ENCODE data around the gene P2RX4. TPM values are rescaled to one million over a fixed set of nuclear protein-coding genes. Genes with fewer than 3 reads are reported as not detected.

The P2RX4 gene
- total and polyA plus RNA-seq, 2 of the 4 experiments (the other 2 are of a cell fraction) = 9.5 to 12.6 TPM

DNA sequence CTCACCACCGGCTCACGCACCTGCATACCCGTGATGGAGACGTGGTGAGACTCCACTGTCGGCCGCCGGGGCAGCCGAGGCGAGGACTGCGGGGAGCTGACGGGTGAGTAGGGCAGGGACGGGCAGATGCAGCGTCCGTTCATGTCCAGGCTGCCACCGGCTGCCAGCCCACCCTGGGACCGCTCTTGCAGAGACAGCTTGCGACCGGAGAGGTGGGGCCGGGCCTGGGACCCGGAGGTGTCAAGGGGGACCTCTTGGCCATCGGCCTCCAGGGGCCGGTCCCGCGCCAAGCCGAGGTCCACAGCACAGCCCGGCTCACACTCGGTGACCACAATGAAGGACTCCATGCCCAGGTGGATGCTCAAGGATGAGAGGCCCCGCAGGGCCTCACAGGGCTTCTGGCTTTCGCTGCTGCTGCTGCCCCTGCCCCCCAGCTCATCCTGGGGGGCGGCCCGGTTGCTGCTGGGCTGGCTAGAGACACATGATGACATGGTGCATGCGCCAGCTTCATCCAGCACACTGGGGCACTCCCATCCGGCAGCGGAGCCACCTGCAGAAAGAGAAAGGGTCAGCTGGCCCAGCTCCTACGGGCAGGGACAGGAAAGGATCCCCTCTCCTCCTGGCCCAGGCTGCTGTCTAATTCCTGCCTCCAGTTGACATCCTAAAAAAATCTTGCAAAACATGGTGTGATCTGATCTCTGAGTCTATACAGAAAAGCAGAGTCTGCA, 64.3 kb downstream of the P2RX4 start:
- Histone ChIP-seq H3K4me1 (ENCODE audit: control insufficient read depth, insufficient read depth, low read length) (peaks cover 1% of the 10 kb centered on the region; the same call in 1 of the 2 replicates), H4K5ac (ENCODE audit: low read depth, low read length) (no peak overlapping the region), H3K18ac (ENCODE audit: low read depth, low read length) (no peak overlapping the region), H3K4ac (ENCODE audit: low read depth, low read length) (no peak overlapping the region), H3K9me3 (ENCODE audit: control insufficient read depth, insufficient read depth, low read length) (no peaks in the 10 kb centered on the region), H3K4me2 (ENCODE audit: low read depth, low read length) (no peak overlapping the region), H3K56ac (ENCODE audit: extremely low read depth, insufficient read depth, low read length) (no peak overlapping the region), H3K9ac (ENCODE audit: low read depth, low read length) (no peak overlapping the region), H2BK20ac (ENCODE audit: low read depth, low read length) (no peak overlapping the region), H3K79me1 (ENCODE audit: low read depth in 1 of 2, low read length in 2 of 2) (peaks cover 10 to 29% of the 10 kb centered on the region in 2 experiments; a peak in 3 of 4 replicates), H2AFZ (replicated peaks; ENCODE audit: low read length, poor library complexity) (no peak overlapping the region), H3K27ac (ENCODE audit: insufficient read depth, low read length) (no peak overlapping the region), H2BK120ac (ENCODE audit: low read depth, low read length) (no peak overlapping the region), H3K27me3 (ENCODE audit: control insufficient read depth, insufficient read depth, low read length) (no peaks in the 10 kb centered on the region), H3K14ac (replicated peaks; ENCODE audit: low read depth, low read length) (no peak overlapping the region), H2BK15ac (ENCODE audit: low read depth, low read length) (no peak overlapping the region), H4K8ac (ENCODE audit: low read depth in 2 of 2, low read length in 2 of 2) (no peak overlapping the region), H2BK5ac (ENCODE audit: low read depth, low read length, poor library complexity, severe bottlenecking) (no peak overlapping the region), H2AK5ac (ENCODE audit: low read depth, low read length) (no peak overlapping the region), H3K36me3 (ENCODE audit: control insufficient read depth, insufficient read depth, low read length) (peaks cover 11% of the 10 kb centered on the region), H2AK9ac (replicated peaks; ENCODE audit: low read depth, low read length, poor library complexity) (no peak overlapping the region), H4K91ac (ENCODE audit: insufficient read depth, low read depth, low read length) (no peak overlapping the region), H3K4me3 (ENCODE audit: insufficient read depth, low read depth, low read length) (no peak overlapping the region), H4K20me1 (ENCODE audit: insufficient read depth, low read length) (no peaks in the 10 kb centered on the region), H3K9me1 (ENCODE audit: insufficient read depth, low read length) (0 out of 2 replicates have a peak, but pooled peaks cover 2% of the 10 kb centered on the region), H3K23ac (ENCODE audit: low read depth, low read length) (no peak overlapping the region)
- ChIA-PET CTCF (interaction anchor here (0.7 kb wide), 1 partner anchor 217 kb away, joined by 3 read pairs; no protein-coding TSS in a partner anchor), POLR2A (ENCODE audit: unreplicated experiment) (no interaction called here)
- dilution Hi-C loops (cut with HindIII; ENCODE audit: low sequenced_read_pairs, unreplicated experiment) = no loop called here
- in situ Hi-C loops (cut with MboI; ENCODE audit: low sequenced_read_pairs) = no loop called here
- 98% methylated on average over 14 of the region's 35 CpGs; no CpG with 5 or more reads in 1 of the 2 experiments for WGBS, 2 experiments (ENCODE audit: extremely low coverage in 2 of 2, insufficient read length in 1 of 2)
- intact Hi-C loops (cut with micrococcal nuclease) = no loop called here
- DNase-seq = no peak
- TF ChIP-seq FOS (IDR thresholded peaks at IDR 0.05; ENCODE audit: low read depth, low read length) = no peak
- no peak for TF ChIP-seq RAD21 (IDR thresholded peaks at IDR 0.05; ENCODE audit: low read length)
- no peak for TF ChIP-seq RCOR1 (IDR thresholded peaks at IDR 0.05; ENCODE audit: insufficient replicate concordance, low read length)
- TF ChIP-seq MAFK (IDR thresholded peaks at IDR 0.05; ENCODE audit: low read depth, low read length) = no peak
- TF ChIP-seq, protein P1, sequence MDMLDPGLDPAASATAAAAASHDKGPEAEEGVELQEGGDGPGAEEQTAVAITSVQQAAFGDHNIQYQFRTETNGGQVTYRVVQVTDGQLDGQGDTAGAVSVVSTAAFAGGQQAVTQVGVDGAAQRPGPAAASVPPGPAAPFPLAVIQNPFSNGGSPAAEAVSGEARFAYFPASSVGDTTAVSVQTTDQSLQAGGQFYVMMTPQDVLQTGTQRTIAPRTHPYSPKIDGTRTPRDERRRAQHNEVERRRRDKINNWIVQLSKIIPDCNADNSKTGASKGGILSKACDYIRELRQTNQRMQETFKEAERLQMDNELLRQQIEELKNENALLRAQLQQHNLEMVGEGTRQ (IDR thresholded peaks at IDR 0.05; ENCODE audit: low read depth, low read length) = no peak
- TF ChIP-seq, protein P2, sequence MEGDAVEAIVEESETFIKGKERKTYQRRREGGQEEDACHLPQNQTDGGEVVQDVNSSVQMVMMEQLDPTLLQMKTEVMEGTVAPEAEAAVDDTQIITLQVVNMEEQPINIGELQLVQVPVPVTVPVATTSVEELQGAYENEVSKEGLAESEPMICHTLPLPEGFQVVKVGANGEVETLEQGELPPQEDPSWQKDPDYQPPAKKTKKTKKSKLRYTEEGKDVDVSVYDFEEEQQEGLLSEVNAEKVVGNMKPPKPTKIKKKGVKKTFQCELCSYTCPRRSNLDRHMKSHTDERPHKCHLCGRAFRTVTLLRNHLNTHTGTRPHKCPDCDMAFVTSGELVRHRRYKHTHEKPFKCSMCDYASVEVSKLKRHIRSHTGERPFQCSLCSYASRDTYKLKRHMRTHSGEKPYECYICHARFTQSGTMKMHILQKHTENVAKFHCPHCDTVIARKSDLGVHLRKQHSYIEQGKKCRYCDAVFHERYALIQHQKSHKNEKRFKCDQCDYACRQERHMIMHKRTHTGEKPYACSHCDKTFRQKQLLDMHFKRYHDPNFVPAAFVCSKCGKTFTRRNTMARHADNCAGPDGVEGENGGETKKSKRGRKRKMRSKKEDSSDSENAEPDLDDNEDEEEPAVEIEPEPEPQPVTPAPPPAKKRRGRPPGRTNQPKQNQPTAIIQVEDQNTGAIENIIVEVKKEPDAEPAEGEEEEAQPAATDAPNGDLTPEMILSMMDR (conservative IDR thresholded peaks at IDR 0.05; ENCODE audit: low read depth, low read length) = no peak
- TF ChIP-seq CEBPB (IDR thresholded peaks at IDR 0.05; ENCODE audit: low read depth, low read length) = no peak
- TF ChIP-seq CHD1 (IDR thresholded peaks at IDR 0.05; ENCODE audit: low read depth, low read length) = no peak
- TF ChIP-seq POLR2A (IDR thresholded peaks at IDR 0.05; ENCODE audit: low read depth, low read length) = no peak
- TF ChIP-seq RFX5 (IDR thresholded peaks at IDR 0.05; ENCODE audit: low read depth, low read length) = no peak
- TF ChIP-seq, protein P3, sequence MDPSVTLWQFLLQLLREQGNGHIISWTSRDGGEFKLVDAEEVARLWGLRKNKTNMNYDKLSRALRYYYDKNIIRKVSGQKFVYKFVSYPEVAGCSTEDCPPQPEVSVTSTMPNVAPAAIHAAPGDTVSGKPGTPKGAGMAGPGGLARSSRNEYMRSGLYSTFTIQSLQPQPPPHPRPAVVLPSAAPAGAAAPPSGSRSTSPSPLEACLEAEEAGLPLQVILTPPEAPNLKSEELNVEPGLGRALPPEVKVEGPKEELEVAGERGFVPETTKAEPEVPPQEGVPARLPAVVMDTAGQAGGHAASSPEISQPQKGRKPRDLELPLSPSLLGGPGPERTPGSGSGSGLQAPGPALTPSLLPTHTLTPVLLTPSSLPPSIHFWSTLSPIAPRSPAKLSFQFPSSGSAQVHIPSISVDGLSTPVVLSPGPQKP (IDR thresholded peaks at IDR 0.05; ENCODE audit: borderline replicate concordance, low read depth, low read length) = no peak
- no peak for ATAC-seq (ENCODE audit: low read depth)
- BruUV-seq (replicated peaks) = no TSS peak
